Small intestine (tissue), 7 donors: Measurements from ENCODE around the gene OR5D16. TPM values are rescaled to one million over a fixed set of nuclear protein-coding genes. Genes with fewer than 3 reads are reported as not detected.
"Not testable (repeated sequence)": the region's sequence is repeated elsewhere in the genome, so short reads cannot be mapped to it uniquely, and the experiment has no call there.

ENCODE experiments used
- DNase-seq, 2 donors: peaks; one replicate each; pipeline versions ENCODE4 v3.0.0 to v3.0.0-alpha.2; 2013
- FAIRE-seq: peaks from 2 replicates; lab custom pipeline; 2012; peaks lifted over from hg19 to GRCh38; lab: Jason Lieb, UNC
- H3K27ac ChIP-seq, 3 donors: one replicate each; pipeline ENCODE4 v1.5.1; 2013; ENCODE audit warnings: low read length in 2 of 3, mild to moderate bottlenecking in 2 of 3, control low read depth in 1 of 3, inconsistent platforms in 1 of 3, low read depth in 1 of 3, moderate library complexity in 1 of 3
- H3K27me3 ChIP-seq, 3 donors: one replicate each; pipeline ENCODE4 v1.6.1; 2013; ENCODE audit warnings: low read length in 3 of 3, inconsistent platforms in 1 of 3; ENCODE audit not compliant: control insufficient read depth in 3 of 3, insufficient read depth in 3 of 3
- H3K36me3 ChIP-seq, 3 donors: one replicate each; pipeline ENCODE4 v1.6.1; 2013; ENCODE audit warnings: low read length in 3 of 3, inconsistent platforms in 1 of 3, low read depth in 1 of 3, mild to moderate bottlenecking in 1 of 3, moderate library complexity in 1 of 3; ENCODE audit not compliant: control insufficient read depth in 3 of 3, insufficient read depth in 2 of 3
- H3K4me1 ChIP-seq, 3 donors: one replicate each; pipeline ENCODE4 v1.6.1; 2013; ENCODE audit warnings: low read length in 2 of 3, inconsistent platforms in 1 of 3, low read depth in 1 of 3, mild to moderate bottlenecking in 1 of 3, moderate library complexity in 1 of 3; ENCODE audit not compliant: control insufficient read depth in 3 of 3, insufficient read depth in 2 of 3
- H3K4me3 ChIP-seq, 3 donors: one replicate each; pipeline ENCODE4 v1.5.1; 2013; ENCODE audit warnings: low read length in 3 of 3, control low read depth in 1 of 3, inconsistent platforms in 1 of 3, low read depth in 1 of 3, mild to moderate bottlenecking in 1 of 3, moderate library complexity in 1 of 3
- H3K9me3 ChIP-seq, 2 donors: one replicate each; pipeline ENCODE4 v1.6.1; 2013; ENCODE audit warnings: low read depth in 1 of 2, low read length in 1 of 2; ENCODE audit not compliant: control insufficient read depth in 2 of 2, insufficient read depth in 1 of 2
- WGBS, 3 donors: extraction: QIAGEN DNeasy Blood & Tissue Kit; methylation state at CpG; one replicate each; pipeline ENCODE4 v1.1.7; 2013; 5-methylcytosine and 5-hydroxymethylcytosine counted together
- polyA plus RNA-seq, 4 donors: library from polyadenylated mRNA; stranded (reverse) in 3 of 4; unstranded in 1 of 4; fragments of 200-250 nt in 3 of 4; fragments of 120-200 nt in 1 of 4; gene quantifications; one replicate each; pipeline versions ENCODE4 v1.2.1 to v1.2.3, GENCODE V29; 2013
- donor health status: healthy with polysubstance abuse.
- donor health status: control.
- donor health status: control.
- donor health status: Bipolar disorder and iron deficiency.
- donor health status: healthy.

The OR5D16 gene
- polyA plus RNA-seq, 4 donors = not detected

GRCh38 chr11:55885481-55885880 is 46.9 kb downstream of the OR5D16 start:
- not testable (repeated sequence) for H3K4me3 ChIP-seq, DNase-seq, H3K36me3 ChIP-seq, H3K27me3 ChIP-seq, H3K27ac ChIP-seq, H3K4me1 ChIP-seq, H3K9me3 ChIP-seq, FAIRE-seq
- WGBS, 3 donors = 85 to 89% (median 88%) methylated on average over 9 of the region's 9 CpGs

Other genes starting within 250 kb of the OR5D16 start
- gene OR4C11, start 231.1 kb upstream of the OR5D16 start, polyA plus RNA-seq = not detected
- gene OR4P4, start 203.6 kb upstream of the OR5D16 start, polyA plus RNA-seq = not detected
- gene OR4S2, start 190.4 kb upstream of the OR5D16 start, polyA plus RNA-seq = not detected
- not detected for gene OR4C6, start 176.6 kb upstream of the OR5D16 start, polyA plus RNA-seq
- not detected for gene OR5D13, start 65.3 kb upstream of the OR5D16 start, polyA plus RNA-seq
- not detected for gene OR5D14, start 43.2 kb upstream of the OR5D16 start, polyA plus RNA-seq
- not detected for gene OR5L1, start 27.4 kb upstream of the OR5D16 start, polyA plus RNA-seq
- not detected for gene OR5D18, start 19.1 kb upstream of the OR5D16 start, polyA plus RNA-seq
- not detected for gene OR5L2, start 11.5 kb upstream of the OR5D16 start, polyA plus RNA-seq
- not detected for gene TRIM51, start 44.5 kb downstream of the OR5D16 start, polyA plus RNA-seq
- not detected for gene OR5W2, start 75.8 kb downstream of the OR5D16 start, polyA plus RNA-seq
- gene OR5I1, start 97.6 kb downstream of the OR5D16 start, polyA plus RNA-seq = not detected
- not detected for gene OR10AG1, start 131.2 kb downstream of the OR5D16 start, polyA plus RNA-seq
- gene OR5F1, start 155.9 kb downstream of the OR5D16 start, polyA plus RNA-seq = not detected
- not detected for gene OR5AS1, start 188.9 kb downstream of the OR5D16 start, polyA plus RNA-seq